ENCODE measurements around the gene MYL11.
A peak's percentile ranks its signal among the peaks of the same experiment; 100 is the strongest.

Gene MYL11

GRCh38 chr16:30397056-30397455 lies 22.5 kb downstream of the MYL11 start:
- DNase-seq (ENCODE audit: low read depth), result no peak

GRCh38 chr16:30397776-30398660 lies 23.4 kb downstream of the MYL11 start:
- no peak for DNase-seq (ENCODE audit: low read depth)

GRCh38 chr16:30398661-30399434 lies 24.2 kb downstream of the MYL11 start:
- no peak for DNase-seq (ENCODE audit: low read depth)

GRCh38 chr16:30399435-30400186 lies 25.0 kb downstream of the MYL11 start:
- DNase-seq (ENCODE audit: low read depth), result no peak

GRCh38 chr16:30401768-30402425 lies 27.3 kb downstream of the MYL11 start:
- no peak for DNase-seq (ENCODE audit: low read depth)

GRCh38 chr16:30406795-30407101 lies 32.1 kb downstream of the MYL11 start:
- DNase-seq (ENCODE audit: low read depth), result no peak

- DNase-seq (ENCODE audit: low read depth), result peak; percentile 87
Observed at GRCh38 chr16:30407102-30407803, 32.7 kb downstream of the MYL11 start, which contains the start of gene ZNF771. TSS of gene ZNF771 (plus strand) at chr16:30407606. CDS start at chr16:30408054, 448 bp downstream.

- DNase-seq (ENCODE audit: low read depth), result peak; percentile 34
Observed at GRCh38 chr16:30407804-30408534, 33.4 kb downstream of the MYL11 start.

GRCh38 chr16:30409125-30410060 lies 34.8 kb downstream of the MYL11 start:
- DNase-seq (ENCODE audit: low read depth), result peak; percentile 85

GRCh38 chr16:30413112-30413806 lies 38.7 kb downstream of the MYL11 start:
- no peak for DNase-seq (ENCODE audit: low read depth)

- DNase-seq (ENCODE audit: low read depth), result no peak
Observed at GRCh38 chr16:30414159-30414558, 39.6 kb downstream of the MYL11 start.

GRCh38 chr16:30416047-30416603 lies 41.5 kb downstream of the MYL11 start:
- no peak for DNase-seq (ENCODE audit: low read depth)

GRCh38 chr16:30416624-30417528 lies 42.3 kb downstream of the MYL11 start:
- DNase-seq (ENCODE audit: low read depth), result no peak

GRCh38 chr16:30417529-30418349 lies 43.1 kb downstream of the MYL11 start:
- DNase-seq (ENCODE audit: low read depth), result peak; percentile 89

GRCh38 chr16:30418350-30419181 lies 44.0 kb downstream of the MYL11 start:
- no peak for DNase-seq (ENCODE audit: low read depth)

GRCh38 chr16:30421010-30421409 lies 46.4 kb downstream of the MYL11 start:
- DNase-seq (ENCODE audit: low read depth), result no peak

Data from EH (cell line).